ENCODE measurements around the gene NRXN2.

Gene NRXN2

DNA sequence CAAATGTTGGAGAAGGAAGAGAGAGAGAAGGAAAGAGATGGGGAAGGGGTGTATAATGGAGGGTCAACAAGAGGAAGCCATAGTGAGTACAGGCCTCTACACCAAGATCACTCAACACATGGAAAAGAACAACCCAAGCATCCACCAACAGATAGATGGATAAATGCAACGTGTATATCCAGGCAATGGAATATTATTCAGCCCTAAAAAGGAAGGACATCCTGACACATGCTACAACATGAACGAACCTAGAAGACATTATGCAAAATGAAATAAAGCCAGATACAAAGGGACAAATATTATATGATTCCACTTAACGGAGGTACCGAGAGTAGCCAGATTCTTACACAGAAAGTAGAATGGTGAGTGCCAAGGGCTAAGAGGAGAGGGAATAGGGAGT, 59.3 kb downstream of the NRXN2 start:
- H3K4me3 ChIP-seq (replicated peaks; ENCODE audit: low read depth, low read length), result no peak overlapping the region
- TF ChIP-seq, protein P1, sequence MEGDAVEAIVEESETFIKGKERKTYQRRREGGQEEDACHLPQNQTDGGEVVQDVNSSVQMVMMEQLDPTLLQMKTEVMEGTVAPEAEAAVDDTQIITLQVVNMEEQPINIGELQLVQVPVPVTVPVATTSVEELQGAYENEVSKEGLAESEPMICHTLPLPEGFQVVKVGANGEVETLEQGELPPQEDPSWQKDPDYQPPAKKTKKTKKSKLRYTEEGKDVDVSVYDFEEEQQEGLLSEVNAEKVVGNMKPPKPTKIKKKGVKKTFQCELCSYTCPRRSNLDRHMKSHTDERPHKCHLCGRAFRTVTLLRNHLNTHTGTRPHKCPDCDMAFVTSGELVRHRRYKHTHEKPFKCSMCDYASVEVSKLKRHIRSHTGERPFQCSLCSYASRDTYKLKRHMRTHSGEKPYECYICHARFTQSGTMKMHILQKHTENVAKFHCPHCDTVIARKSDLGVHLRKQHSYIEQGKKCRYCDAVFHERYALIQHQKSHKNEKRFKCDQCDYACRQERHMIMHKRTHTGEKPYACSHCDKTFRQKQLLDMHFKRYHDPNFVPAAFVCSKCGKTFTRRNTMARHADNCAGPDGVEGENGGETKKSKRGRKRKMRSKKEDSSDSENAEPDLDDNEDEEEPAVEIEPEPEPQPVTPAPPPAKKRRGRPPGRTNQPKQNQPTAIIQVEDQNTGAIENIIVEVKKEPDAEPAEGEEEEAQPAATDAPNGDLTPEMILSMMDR (IDR thresholded peaks at IDR 0.05; ENCODE audit: low read depth, low read length, missing control alignments), result no peak
- DNase-seq (ENCODE audit: extremely low read depth, low read depth), result no peak

GRCh38 chr11:64661614-64662013, 61.4 kb downstream of the NRXN2 start:
- DNase-seq (ENCODE audit: extremely low read depth, low read depth), result no peak
- TF ChIP-seq, protein P1 (IDR thresholded peaks at IDR 0.05; ENCODE audit: low read depth, low read length, missing control alignments), result no peak
- H3K4me3 ChIP-seq (replicated peaks; ENCODE audit: low read depth, low read length), result no peak overlapping the region

- no peak overlapping the region for H3K4me3 ChIP-seq (replicated peaks; ENCODE audit: low read depth, low read length)
- DNase-seq (ENCODE audit: extremely low read depth, low read depth), result no peak
- TF ChIP-seq, protein P1 (IDR thresholded peaks at IDR 0.05; ENCODE audit: low read depth, low read length, missing control alignments), result no peak
Measured at GRCh38 chr11:64661146-64661545, 61.9 kb downstream of the NRXN2 start.

GRCh38 chr11:64660706-64661105, 62.3 kb downstream of the NRXN2 start:
- TF ChIP-seq, protein P1 (IDR thresholded peaks at IDR 0.05; ENCODE audit: low read depth, low read length, missing control alignments), result no peak
- H3K4me3 ChIP-seq (replicated peaks; ENCODE audit: low read depth, low read length), result no peak overlapping the region
- DNase-seq (ENCODE audit: extremely low read depth, low read depth), result no peak

GRCh38 chr11:64660205-64660604, 62.8 kb downstream of the NRXN2 start:
- H3K4me3 ChIP-seq (replicated peaks; ENCODE audit: low read depth, low read length), result no peak overlapping the region
- DNase-seq (ENCODE audit: extremely low read depth, low read depth), result no peak
- TF ChIP-seq, protein P1 (IDR thresholded peaks at IDR 0.05; ENCODE audit: low read depth, low read length, missing control alignments), result no peak

GRCh38 chr11:64659417-64660144, 63.4 kb downstream of the NRXN2 start:
- TF ChIP-seq, protein P1 (IDR thresholded peaks at IDR 0.05; ENCODE audit: low read depth, low read length, missing control alignments), result no peak
- DNase-seq (ENCODE audit: extremely low read depth, low read depth), result peak; percentile 72
- no peak overlapping the region for H3K4me3 ChIP-seq (replicated peaks; ENCODE audit: low read depth, low read length)

GRCh38 chr11:64658265-64658664, 64.7 kb downstream of the NRXN2 start:
- H3K4me3 ChIP-seq (replicated peaks; ENCODE audit: low read depth, low read length), result no peak overlapping the region
- DNase-seq (ENCODE audit: extremely low read depth, low read depth), result no peak
- TF ChIP-seq, protein P1 (IDR thresholded peaks at IDR 0.05; ENCODE audit: low read depth, low read length, missing control alignments), result no peak

Data from HFF-Myc (cell line).